Esophagus squamous epithelium (tissue), 4 donors: Measurements from ENCODE around the gene ATR.

Source experiments
- POLR2A ChIP-seq, 4 donors: fragments of 450-650 bp; IDR thresholded peaks; one replicate each; pipeline ENCODE4 v1.6.1; 2017; ENCODE audit warnings: antibody characterized with exemption in 4 of 4, mild to moderate bottlenecking in 4 of 4, moderate library complexity in 3 of 4
- TF ChIP-seq, protein P1 (sequence below), 6 experiments: fragments of 450-650 bp in 4 of 6; fragments of 200-600 bp in 2 of 6; sonication (generic) in 2 of 6; IDR thresholded peaks; one replicate each; pipeline ENCODE4 v1.5.1; 2016 to 2019; ENCODE audit warnings: antibody characterized with exemption in 6 of 6, mild to moderate bottlenecking in 4 of 6, moderate library complexity in 4 of 6

DNA sequence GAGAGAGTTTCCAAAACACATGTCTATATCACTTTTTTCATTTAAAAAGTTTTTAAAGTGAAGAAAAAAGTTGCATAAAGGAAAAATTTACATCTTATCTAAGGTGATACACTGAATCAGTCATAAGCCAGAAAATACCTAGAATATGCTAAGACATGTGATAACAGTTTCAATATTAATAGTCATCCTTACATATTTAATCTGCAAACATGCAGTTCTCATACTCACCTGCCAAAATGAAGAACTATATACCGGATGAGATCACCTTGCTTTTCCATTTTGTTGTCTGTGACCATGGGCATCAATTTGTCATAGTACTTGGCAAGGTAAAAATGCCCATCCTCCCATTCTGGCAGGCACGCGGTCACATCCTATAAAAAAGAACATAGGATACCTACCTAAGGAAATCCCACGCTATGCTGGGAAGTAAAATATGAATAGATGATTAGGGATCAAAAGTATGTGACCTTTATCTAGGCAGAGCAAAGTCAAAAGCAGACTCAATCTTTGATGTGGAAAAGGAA is 93.6 kb downstream of the ATR start:
- no peak for TF ChIP-seq POLR2A (IDR thresholded peaks at IDR 0.05)
- TF ChIP-seq, protein P1, sequence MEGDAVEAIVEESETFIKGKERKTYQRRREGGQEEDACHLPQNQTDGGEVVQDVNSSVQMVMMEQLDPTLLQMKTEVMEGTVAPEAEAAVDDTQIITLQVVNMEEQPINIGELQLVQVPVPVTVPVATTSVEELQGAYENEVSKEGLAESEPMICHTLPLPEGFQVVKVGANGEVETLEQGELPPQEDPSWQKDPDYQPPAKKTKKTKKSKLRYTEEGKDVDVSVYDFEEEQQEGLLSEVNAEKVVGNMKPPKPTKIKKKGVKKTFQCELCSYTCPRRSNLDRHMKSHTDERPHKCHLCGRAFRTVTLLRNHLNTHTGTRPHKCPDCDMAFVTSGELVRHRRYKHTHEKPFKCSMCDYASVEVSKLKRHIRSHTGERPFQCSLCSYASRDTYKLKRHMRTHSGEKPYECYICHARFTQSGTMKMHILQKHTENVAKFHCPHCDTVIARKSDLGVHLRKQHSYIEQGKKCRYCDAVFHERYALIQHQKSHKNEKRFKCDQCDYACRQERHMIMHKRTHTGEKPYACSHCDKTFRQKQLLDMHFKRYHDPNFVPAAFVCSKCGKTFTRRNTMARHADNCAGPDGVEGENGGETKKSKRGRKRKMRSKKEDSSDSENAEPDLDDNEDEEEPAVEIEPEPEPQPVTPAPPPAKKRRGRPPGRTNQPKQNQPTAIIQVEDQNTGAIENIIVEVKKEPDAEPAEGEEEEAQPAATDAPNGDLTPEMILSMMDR (IDR thresholded peaks at IDR 0.05): no peak
